ENCODE data around the gene JUNB. TPM values are rescaled to one million over a fixed set of nuclear protein-coding genes. Genes with fewer than 3 reads are reported as not detected.

Gene JUNB
- total and polyA plus RNA-seq, 2 of the 8 experiments (the other 6 are each of a cell fraction or from before 2014, with no cell fraction given), result 7.4 to 10.0 TPM

- H4K8ac ChIP-seq (ENCODE audit: extremely low read depth, insufficient read depth, low read length), result peak overlapping the region; percentile 94; the same call in 1 of the 2 replicates
- peak overlapping the region; percentile 40 for H3K4ac ChIP-seq (replicated peaks; ENCODE audit: insufficient read length, low read depth, low read length)
- WGBS, 2 experiments (ENCODE audit: extremely low coverage in 1 of 2, insufficient coverage in 1 of 2, insufficient read length in 1 of 2, insufficient replicate concordance in 2 of 2, low coverage in 1 of 2, low lambda C conversion rate in 2 of 2, missing lambda C conversion rate in 1 of 2), result 11% methylated on average over 38 of the region's 38 CpGs; no CpG with 5 or more reads in 1 of the 2 experiments
- no peak overlapping the region for H3K14ac ChIP-seq (ENCODE audit: insufficient read length)
- H3K18ac ChIP-seq (ENCODE audit: extremely low read depth, low read length), result peak overlapping the region; percentile 88; the same call in 1 of the 2 replicates
- POLR2A ChIA-PET (ENCODE audit: partially characterized antibody), result interaction anchor here (0.8 to 15.2 kb wide), 10 partner anchors 9 to 105 kb away, joined by 3 to 317 read pairs (median 4); partner anchors contain the start of genes FBXW9, HOOK2, JUNB and TRIR
- H3K9me3 ChIP-seq (ENCODE audit: insufficient read depth in 2 of 2, low read depth in 1 of 2, low read length in 1 of 2), result no peaks in the 10 kb centered on the region
- peak overlapping the region; percentile 67 to 84 (median 81); a peak in 6 of 7 replicates for H3K9ac ChIP-seq (replicated peaks in 1 of 4; ENCODE audit: extremely low read depth in 1 of 4, low read depth in 3 of 4, low read length in 3 of 4)
- H3K56ac ChIP-seq (replicated peaks; ENCODE audit: insufficient read length, low read depth, low read length), result peak overlapping the region; percentile 20
- DNase-seq (ENCODE audit: low read depth in 1 of 2, low spot score in 2 of 2), result no peak
- peak overlapping the region; percentile 95 for H4K91ac ChIP-seq (replicated peaks; ENCODE audit: insufficient read length, low read length)
- CTCF ChIA-PET (ENCODE audit: partially characterized antibody), result interaction anchor here (0.8 to 17.9 kb wide), 8 partner anchors 12 to 164 kb away, joined by 3 to 288 read pairs (median 6); no protein-coding TSS in a partner anchor
- no peak overlapping the region for H3K23ac ChIP-seq (ENCODE audit: insufficient read length)
- peaks cover 0 to 12% of the 10 kb centered on the region in 2 experiments; a peak in 2 of 4 replicates for H3K79me2 ChIP-seq (ENCODE audit: control insufficient read depth in 1 of 2, insufficient read depth in 2 of 2, low read length in 2 of 2)
- peaks cover 8 to 19% (median 14%) of the 10 kb centered on the region in 4 experiments; a peak in 7 of 8 replicates for H3K36me3 ChIP-seq (ENCODE audit: control insufficient read depth in 2 of 4, insufficient read depth in 4 of 4, low read length in 3 of 4)
- no peak overlapping the region for H2BK20ac ChIP-seq (ENCODE audit: low read length)
- H4K20me1 ChIP-seq (replicated peaks in 1 of 2; ENCODE audit: control insufficient read depth in 1 of 2, insufficient read depth in 2 of 2, low read length in 2 of 2), result peaks cover 0 to 6% of the 10 kb centered on the region in 2 experiments
- H3K27me3 ChIP-seq (replicated peaks in 1 of 4; ENCODE audit: control insufficient read depth in 3 of 4, extremely low read depth in 1 of 4, insufficient read depth in 3 of 4, low read length in 3 of 4), result peaks cover 0 to 4% (median under 1%) of the 10 kb centered on the region in 4 experiments; a peak in 2 of 7 replicates
- no peak overlapping the region for H2AFZ ChIP-seq (ENCODE audit: low read length)
- H2AK5ac ChIP-seq (ENCODE audit: low read depth, low read length), result peak overlapping the region; percentile 45; the same call in 1 of the 2 replicates
- H3K27ac ChIP-seq (ENCODE audit: low read depth, low read length), result no peak overlapping the region; the same call in 1 of the 2 replicates
- peak overlapping the region; percentile 85 to 98 (median 97) for H3K4me3 ChIP-seq (ENCODE audit: extremely low read depth in 1 of 4, insufficient read depth in 2 of 4, low read depth in 3 of 4, low read length in 4 of 4)
- peak overlapping the region; percentile 61; the same call in 1 of the 2 replicates for H2BK15ac ChIP-seq (ENCODE audit: low read length)
- no peak overlapping the region for H2BK120ac ChIP-seq (replicated peaks; ENCODE audit: low read depth, low read length)
- H3K23me2 ChIP-seq (ENCODE audit: low read depth, low read length), result peaks cover 14% of the 10 kb centered on the region; the same call in 1 of the 2 replicates
- peak overlapping the region; percentile 91 to 92 for H3K4me2 ChIP-seq (ENCODE audit: insufficient read depth in 1 of 2, low read depth in 2 of 2, low read length in 2 of 2)
- no peak for FAIRE-seq
- peaks cover 2 to 19% (median 11%) of the 10 kb centered on the region in 4 experiments; a peak in 6 of 7 replicates for H3K4me1 ChIP-seq (replicated peaks in 1 of 4; ENCODE audit: control insufficient read depth in 3 of 4, insufficient read depth in 4 of 4, low read length in 3 of 4)
- H3K79me1 ChIP-seq (ENCODE audit: low read depth, low read length), result peaks cover 7% of the 10 kb centered on the region
- 0 out of 4 replicates have a peak, but pooled peaks of 1 of the 2 experiments have one; percentile 36 for TF ChIP-seq SIN3A (conservative IDR thresholded peaks at IDR 0.05 in 1 of 2, IDR thresholded peaks at IDR 0.05 in 1 of 2; ENCODE audit: low read depth in 1 of 2, low read length in 2 of 2)
- TF ChIP-seq TAF7 (optimal IDR thresholded peaks at IDR 0.05; ENCODE audit: borderline replicate concordance, low read depth, low read length), result no peak
- no peak overlapping the region for H4K5ac ChIP-seq (ENCODE audit: insufficient read length, low read depth, low read length)
- H2BK5ac ChIP-seq (ENCODE audit: low read depth, low read length), result peak overlapping the region; percentile 82
- 0 out of 2 replicates have a peak overlapping the region, but pooled peaks have one; percentile 27 for H2BK12ac ChIP-seq (ENCODE audit: low read depth, low read length)
Observed at GRCh38 chr19:12800923-12801465, 9.7 kb downstream of the JUNB start.
